ENCODE data around the gene MXD4.

DNA sequence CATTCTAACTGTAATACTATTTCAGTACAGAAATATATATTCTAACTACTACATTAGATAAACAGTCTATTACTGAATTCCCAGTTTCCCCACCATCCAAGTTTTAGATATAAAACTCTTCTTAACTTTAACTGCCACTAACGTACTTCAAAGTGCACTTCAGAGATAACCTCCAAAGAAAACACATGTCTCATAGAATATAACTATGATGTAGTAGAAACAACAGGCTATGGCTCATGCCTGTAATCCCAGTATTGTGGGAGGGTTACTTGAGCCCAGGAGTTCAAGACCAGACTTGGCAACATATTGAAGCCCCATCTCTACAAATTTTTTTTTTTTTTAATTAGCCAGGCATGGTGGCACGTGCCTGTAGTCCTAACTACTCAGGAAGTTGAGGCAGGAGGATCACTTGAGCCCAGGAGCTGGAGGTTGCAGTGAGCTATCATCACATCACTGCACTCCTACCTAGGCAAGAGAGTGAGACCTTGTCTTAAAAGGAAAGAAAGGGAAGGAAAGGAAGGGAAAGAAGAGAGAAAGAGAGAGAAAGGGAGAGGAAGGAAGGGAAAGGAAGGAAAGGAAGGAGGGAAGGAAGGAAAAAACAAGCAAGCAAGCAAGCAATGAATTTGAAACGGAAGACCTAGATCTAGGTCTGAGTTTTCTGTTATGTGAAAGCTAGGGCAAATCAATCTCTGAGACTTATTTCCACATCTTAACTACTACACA, 24.8 kb downstream of the MXD4 start:
- TF ChIP-seq, protein P1, sequence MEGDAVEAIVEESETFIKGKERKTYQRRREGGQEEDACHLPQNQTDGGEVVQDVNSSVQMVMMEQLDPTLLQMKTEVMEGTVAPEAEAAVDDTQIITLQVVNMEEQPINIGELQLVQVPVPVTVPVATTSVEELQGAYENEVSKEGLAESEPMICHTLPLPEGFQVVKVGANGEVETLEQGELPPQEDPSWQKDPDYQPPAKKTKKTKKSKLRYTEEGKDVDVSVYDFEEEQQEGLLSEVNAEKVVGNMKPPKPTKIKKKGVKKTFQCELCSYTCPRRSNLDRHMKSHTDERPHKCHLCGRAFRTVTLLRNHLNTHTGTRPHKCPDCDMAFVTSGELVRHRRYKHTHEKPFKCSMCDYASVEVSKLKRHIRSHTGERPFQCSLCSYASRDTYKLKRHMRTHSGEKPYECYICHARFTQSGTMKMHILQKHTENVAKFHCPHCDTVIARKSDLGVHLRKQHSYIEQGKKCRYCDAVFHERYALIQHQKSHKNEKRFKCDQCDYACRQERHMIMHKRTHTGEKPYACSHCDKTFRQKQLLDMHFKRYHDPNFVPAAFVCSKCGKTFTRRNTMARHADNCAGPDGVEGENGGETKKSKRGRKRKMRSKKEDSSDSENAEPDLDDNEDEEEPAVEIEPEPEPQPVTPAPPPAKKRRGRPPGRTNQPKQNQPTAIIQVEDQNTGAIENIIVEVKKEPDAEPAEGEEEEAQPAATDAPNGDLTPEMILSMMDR (IDR thresholded peaks at IDR 0.05) = no peak
- no peak for TF ChIP-seq POLR2A (IDR thresholded peaks at IDR 0.05)

Measured in heart left ventricle (tissue), 13 donors.